Stimulated activated CD4-positive, alpha-beta T cell treated with anti-CD3 and anti-CD28 coated beads, TNF-alpha, amount 100 ng/mL, for 4 hours (primary cell): ENCODE results near the gene ASTN2.

Experiments used
- DNase-seq, 3 experiments: peaks; one replicate each; pipeline ENCODE4 v3.0.0-alpha.2; 2020; ENCODE audit warnings: low read depth in 3 of 3

ASTN2 gene

GRCh38 chr9:116673375-116673774 is 741.5 kb downstream of the ASTN2 start:
- DNase-seq = no peak

- no peak for DNase-seq
These were observed 743.3 kb downstream of the ASTN2 start for GRCh38 chr9:116671605-116672004.

- no peak for DNase-seq
These were observed 745.7 kb downstream of the ASTN2 start for GRCh38 chr9:116668970-116669695.

GRCh38 chr9:116663581-116663980 is 751.3 kb downstream of the ASTN2 start:
- no peak for DNase-seq

- DNase-seq = no peak
These were observed 752.1 kb downstream of the ASTN2 start for GRCh38 chr9:116662646-116663310.

GRCh38 chr9:116661037-116661954 is 753.6 kb downstream of the ASTN2 start:
- no peak for DNase-seq

GRCh38 chr9:116658265-116658664 is 756.6 kb downstream of the ASTN2 start:
- DNase-seq = no peak

GRCh38 chr9:116656977-116657376 is 757.9 kb downstream of the ASTN2 start:
- DNase-seq = no peak

GRCh38 chr9:116656501-116656971 is 758.3 kb downstream of the ASTN2 start:
- no peak for DNase-seq

GRCh38 chr9:116654059-116654355 is 760.9 kb downstream of the ASTN2 start:
- no peak for DNase-seq

- DNase-seq = no peak
These were observed 761.4 kb downstream of the ASTN2 start for GRCh38 chr9:116653348-116654058.

GRCh38 chr9:116647515-116647809 is 767.4 kb downstream of the ASTN2 start:
- no peak for DNase-seq

- no peak for DNase-seq
These were observed 768.0 kb downstream of the ASTN2 start for GRCh38 chr9:116646661-116647514.

GRCh38 chr9:116644091-116644688 is 770.7 kb downstream of the ASTN2 start:
- no peak for DNase-seq

- DNase-seq = no peak
These were observed 771.2 kb downstream of the ASTN2 start for GRCh38 chr9:116643691-116644090.

GRCh38 chr9:116641292-116642059 is 773.4 kb downstream of the ASTN2 start:
- no peak for DNase-seq

GRCh38 chr9:116639251-116639741 is 775.6 kb downstream of the ASTN2 start:
- DNase-seq = no peak

GRCh38 chr9:116635908-116636307 is 778.9 kb downstream of the ASTN2 start:
- no peak for DNase-seq

GRCh38 chr9:116632990-116633838 is 781.6 kb downstream of the ASTN2 start:
- DNase-seq = no peak
